Measurements from ENCODE around the gene PDE4D.

GRCh38 chr5:59591162-59591561, 302.4 kb downstream of the PDE4D start:
- TF ChIP-seq, protein P1, sequence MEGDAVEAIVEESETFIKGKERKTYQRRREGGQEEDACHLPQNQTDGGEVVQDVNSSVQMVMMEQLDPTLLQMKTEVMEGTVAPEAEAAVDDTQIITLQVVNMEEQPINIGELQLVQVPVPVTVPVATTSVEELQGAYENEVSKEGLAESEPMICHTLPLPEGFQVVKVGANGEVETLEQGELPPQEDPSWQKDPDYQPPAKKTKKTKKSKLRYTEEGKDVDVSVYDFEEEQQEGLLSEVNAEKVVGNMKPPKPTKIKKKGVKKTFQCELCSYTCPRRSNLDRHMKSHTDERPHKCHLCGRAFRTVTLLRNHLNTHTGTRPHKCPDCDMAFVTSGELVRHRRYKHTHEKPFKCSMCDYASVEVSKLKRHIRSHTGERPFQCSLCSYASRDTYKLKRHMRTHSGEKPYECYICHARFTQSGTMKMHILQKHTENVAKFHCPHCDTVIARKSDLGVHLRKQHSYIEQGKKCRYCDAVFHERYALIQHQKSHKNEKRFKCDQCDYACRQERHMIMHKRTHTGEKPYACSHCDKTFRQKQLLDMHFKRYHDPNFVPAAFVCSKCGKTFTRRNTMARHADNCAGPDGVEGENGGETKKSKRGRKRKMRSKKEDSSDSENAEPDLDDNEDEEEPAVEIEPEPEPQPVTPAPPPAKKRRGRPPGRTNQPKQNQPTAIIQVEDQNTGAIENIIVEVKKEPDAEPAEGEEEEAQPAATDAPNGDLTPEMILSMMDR (IDR thresholded peaks at IDR 0.05) = no peak
- TF ChIP-seq POLR2A (IDR thresholded peaks at IDR 0.05) = no peak
